Measurements from ENCODE around the gene KCNIP3. TPM values are rescaled to one million over a fixed set of nuclear protein-coding genes. Genes with fewer than 3 reads are reported as not detected.

KCNIP3 gene
- total and polyA plus RNA-seq, 10 donors = 0.59 to 5.2 (median 3.0) TPM

DNA sequence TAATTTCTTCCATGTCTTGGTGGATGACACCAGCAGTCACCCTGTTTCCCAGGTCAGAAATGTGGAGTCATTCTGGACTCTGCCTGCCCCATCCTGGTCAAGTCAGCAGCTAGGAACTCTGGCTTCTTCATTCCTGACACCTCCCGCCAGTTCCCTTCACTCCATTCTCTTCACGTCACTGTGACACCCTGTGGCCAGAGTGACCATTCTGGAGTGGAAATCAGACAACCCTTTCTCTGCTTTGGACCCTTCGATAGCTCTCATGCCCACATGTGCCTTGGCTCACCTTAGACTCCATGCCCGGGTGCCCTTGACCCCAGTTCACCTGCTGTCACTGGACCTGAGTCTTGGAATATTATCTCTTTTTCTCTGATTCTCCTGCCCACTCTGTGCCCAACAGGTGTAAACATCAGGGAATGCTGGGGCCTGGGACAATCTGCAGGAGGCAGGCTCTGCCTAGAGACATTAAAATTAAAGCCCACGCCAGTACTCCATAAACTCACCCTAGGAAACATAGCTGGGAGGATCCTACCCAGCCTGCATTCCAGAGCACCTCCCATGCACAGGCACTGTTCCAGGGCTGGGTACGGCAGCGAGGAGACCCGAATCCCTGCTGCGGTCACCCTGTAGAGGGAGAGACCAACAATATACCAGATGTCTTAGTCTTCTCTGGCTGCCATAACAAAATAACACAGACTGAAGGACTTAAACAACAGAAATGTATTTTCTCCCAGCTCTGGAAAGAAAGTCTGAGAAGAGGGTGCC lies 64.3 kb downstream of the KCNIP3 start:
- Histone ChIP-seq H3K27me3 (replicated peaks in 1 of 7) (peaks cover 0 to 9% (median 0%) of the 10 kb centered on the region in 7 donors), H3K9me3 (peaks cover 0 to 5% (median 0%) of the 10 kb centered on the region in 8 donors), H3K4me1 (no peaks in the 10 kb centered on the region), H3K4me3 (no peak overlapping the region), H3K36me3 (no peaks in the 10 kb centered on the region), H3K27ac (no peak overlapping the region)
- WGBS, 5 donors = 82 to 91% (median 88%) methylated on average over 9 of the region's 9 CpGs
- peak; percentile 30 for DNase-seq
- intact Hi-C loops (cut with DNase I; ENCODE audit: low total_unique reads) = no loop called here
- TF ChIP-seq POLR2AphosphoS5 (IDR thresholded peaks at IDR 0.05) = no peak
- TF ChIP-seq, protein P1, sequence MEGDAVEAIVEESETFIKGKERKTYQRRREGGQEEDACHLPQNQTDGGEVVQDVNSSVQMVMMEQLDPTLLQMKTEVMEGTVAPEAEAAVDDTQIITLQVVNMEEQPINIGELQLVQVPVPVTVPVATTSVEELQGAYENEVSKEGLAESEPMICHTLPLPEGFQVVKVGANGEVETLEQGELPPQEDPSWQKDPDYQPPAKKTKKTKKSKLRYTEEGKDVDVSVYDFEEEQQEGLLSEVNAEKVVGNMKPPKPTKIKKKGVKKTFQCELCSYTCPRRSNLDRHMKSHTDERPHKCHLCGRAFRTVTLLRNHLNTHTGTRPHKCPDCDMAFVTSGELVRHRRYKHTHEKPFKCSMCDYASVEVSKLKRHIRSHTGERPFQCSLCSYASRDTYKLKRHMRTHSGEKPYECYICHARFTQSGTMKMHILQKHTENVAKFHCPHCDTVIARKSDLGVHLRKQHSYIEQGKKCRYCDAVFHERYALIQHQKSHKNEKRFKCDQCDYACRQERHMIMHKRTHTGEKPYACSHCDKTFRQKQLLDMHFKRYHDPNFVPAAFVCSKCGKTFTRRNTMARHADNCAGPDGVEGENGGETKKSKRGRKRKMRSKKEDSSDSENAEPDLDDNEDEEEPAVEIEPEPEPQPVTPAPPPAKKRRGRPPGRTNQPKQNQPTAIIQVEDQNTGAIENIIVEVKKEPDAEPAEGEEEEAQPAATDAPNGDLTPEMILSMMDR (IDR thresholded peaks at IDR 0.05 in 8 of 11, conservative IDR thresholded peaks at IDR 0.05 in 3 of 11) = no peak
- no peak for TF ChIP-seq POLR2A (IDR thresholded peaks at IDR 0.05)

DNA sequence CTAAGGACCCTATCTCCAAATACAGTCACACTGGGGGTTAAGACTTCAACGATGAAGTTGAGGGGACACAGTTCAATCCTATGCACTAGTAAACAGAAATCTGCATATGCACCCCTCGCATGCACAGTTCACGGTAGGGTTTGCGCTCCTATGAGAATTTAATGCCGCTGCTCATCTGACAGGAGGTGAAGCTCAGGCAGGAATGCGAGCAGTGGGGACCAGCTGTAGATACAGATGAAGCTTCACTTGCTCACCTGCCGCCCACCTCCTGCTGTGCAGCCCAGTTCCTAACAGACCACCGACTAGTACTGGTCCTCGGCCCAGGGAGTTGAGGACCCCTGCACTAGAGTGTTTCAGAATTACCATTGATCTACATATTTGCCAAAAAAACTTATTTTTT lies 65.3 kb downstream of the KCNIP3 start:
- intact Hi-C loops (cut with DNase I; ENCODE audit: low total_unique reads) = no loop called here
- Histone ChIP-seq H3K27ac (no peak overlapping the region), H3K36me3 (no peaks in the 10 kb centered on the region), H3K9me3 (no peaks in the 10 kb centered on the region), H3K27me3 (replicated peaks in 1 of 7) (peaks cover 0 to 5% (median 0%) of the 10 kb centered on the region in 7 donors), H3K4me1 (no peaks in the 10 kb centered on the region), H3K4me3 (no peak overlapping the region)
- peak; percentile 39 for DNase-seq
- TF ChIP-seq POLR2AphosphoS5 (IDR thresholded peaks at IDR 0.05) (no peak), POLR2A (IDR thresholded peaks at IDR 0.05) (no peak)
- TF ChIP-seq, protein P1 (IDR thresholded peaks at IDR 0.05 in 8 of 11, conservative IDR thresholded peaks at IDR 0.05 in 3 of 11) = no peak
- WGBS, 5 donors = 83 to 93% (median 90%) methylated on average over 9 of the region's 9 CpGs

DNA sequence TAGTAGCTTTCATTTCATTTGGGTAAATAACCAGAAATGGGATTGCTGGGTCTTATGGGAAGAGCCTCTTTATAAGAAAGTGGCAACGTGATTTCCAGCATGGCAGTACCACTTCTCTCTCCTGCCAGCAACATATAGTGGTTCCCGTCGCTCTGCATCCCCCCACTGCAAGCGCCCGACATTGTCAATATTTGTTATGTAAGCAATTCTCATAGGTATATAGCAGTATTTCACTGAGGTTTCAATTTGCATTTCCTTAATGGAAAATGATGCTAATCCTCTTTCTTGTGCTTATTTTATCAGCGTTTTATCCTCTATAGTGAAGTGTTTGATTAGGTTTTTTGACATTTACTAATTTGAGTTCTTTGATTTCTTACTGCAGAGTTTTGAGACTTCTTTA lies 69.4 kb downstream of the KCNIP3 start:
- no peak for TF ChIP-seq POLR2AphosphoS5 (IDR thresholded peaks at IDR 0.05)
- TF ChIP-seq, protein P1 (IDR thresholded peaks at IDR 0.05 in 8 of 11, conservative IDR thresholded peaks at IDR 0.05 in 3 of 11) = no peak
- no peak for TF ChIP-seq POLR2A (IDR thresholded peaks at IDR 0.05)
- 77 to 88% (median 86%) methylated on average over 6 of the region's 6 CpGs for WGBS, 5 donors
- DNase-seq = peak; percentile 12
- Histone ChIP-seq H3K4me3 (no peak overlapping the region), H3K4me1 (no peaks in the 10 kb centered on the region), H3K27me3 (replicated peaks in 1 of 7) (no peaks in the 10 kb centered on the region), H3K36me3 (no peaks in the 10 kb centered on the region), H3K9me3 (no peaks in the 10 kb centered on the region), H3K27ac (no peak overlapping the region)
- intact Hi-C loops (cut with DNase I; ENCODE audit: low total_unique reads) = no loop called here

DNA sequence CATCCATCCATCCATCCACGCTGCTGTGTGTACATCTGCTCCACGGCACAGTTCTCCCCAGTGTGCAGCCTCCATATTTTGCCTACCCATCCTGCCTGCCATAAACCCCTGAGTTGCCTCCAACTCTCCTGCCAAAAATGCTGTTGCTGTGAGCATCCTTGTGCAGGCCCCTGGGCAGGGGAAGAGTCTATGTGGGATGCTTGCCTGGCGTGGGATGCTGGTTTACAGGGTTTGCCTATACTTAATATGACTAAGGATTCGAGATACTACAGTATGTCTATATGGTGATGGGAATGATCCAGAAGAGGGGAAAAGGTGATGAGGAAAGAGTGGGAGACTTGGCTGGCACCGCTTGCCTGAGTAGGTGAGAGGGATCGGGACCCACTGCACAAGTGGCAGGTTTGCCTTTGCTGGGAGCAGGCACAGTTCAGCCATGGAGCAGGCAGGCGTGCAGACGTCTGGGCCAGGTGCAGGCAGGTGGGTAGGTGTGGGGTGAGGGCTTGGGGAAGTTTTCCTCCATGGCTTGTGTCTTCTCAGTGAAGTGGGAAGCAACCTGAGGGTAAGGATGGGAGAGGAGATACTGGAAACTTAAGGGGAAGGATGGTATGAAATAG lies 75.2 kb downstream of the KCNIP3 start:
- Histone ChIP-seq H3K36me3 (peaks cover 0 to 4% (median 2%) of the 10 kb centered on the region in 6 donors), H3K9me3 (no peaks in the 10 kb centered on the region), H3K4me3 (no peak overlapping the region), H3K27ac (no peak overlapping the region), H3K27me3 (replicated peaks in 1 of 7) (peaks cover 0 to 16% (median 0%) of the 10 kb centered on the region in 7 donors), H3K4me1 (no peaks in the 10 kb centered on the region)
- TF ChIP-seq POLR2AphosphoS5 (IDR thresholded peaks at IDR 0.05) (no peak), POLR2A (IDR thresholded peaks at IDR 0.05) (no peak)
- TF ChIP-seq, protein P1 (IDR thresholded peaks at IDR 0.05 in 8 of 11, conservative IDR thresholded peaks at IDR 0.05 in 3 of 11) = no peak
- intact Hi-C loops (cut with DNase I; ENCODE audit: low total_unique reads) = no loop called here
- 90 to 94% (median 92%) methylated on average over 8 of the region's 8 CpGs for WGBS, 5 donors
- DNase-seq = no peak
